IMR-90 (cell line): ENCODE data around the gene CD7. TPM values are rescaled to one million over a fixed set of nuclear protein-coding genes. Genes with fewer than 3 reads are reported as not detected.

ENCODE experiments used
- ATAC-seq: fragments of 200-7000 bp; cut with Tn5 transposase; 2 replicates; pipeline ENCODE4 v1.9.1; 2020; ENCODE audit warnings: low read depth, mild to moderate bottlenecking, moderate library complexity
- BruUV-seq: library from RNA; stranded (reverse); fragments of 400-500 nt; replicated peaks from 2 replicates; lab custom pipeline; 2021; lab: Mats Ljungman, UMichigan
- CTCF ChIA-PET: fragments of 300-600 bp; formaldehyde crosslinking; extraction: SDS; loops from one replicate; lab custom pipeline; 2021; ENCODE audit warnings: antibody characterized with exemption; lab: Yijun Ruan, JAX
- POLR2A ChIA-PET: fragments of 300-600 bp; sonication (Branson Sonifier 250); formaldehyde crosslinking; loops from one replicate; lab custom pipeline; 2022; ENCODE audit warnings: antibody characterized with exemption; ENCODE audit not compliant: unreplicated experiment; lab: Charles Lee
- DNase-seq: peaks from one replicate; pipeline ENCODE4 v3.0.0; 2013
- H2AFZ ChIP-seq: replicated peaks from 2 replicates; pipeline ENCODE3; 2013; ENCODE audit warnings: low read length, mild to moderate bottlenecking; ENCODE audit not compliant: poor library complexity
- H2AK5ac ChIP-seq: 2 replicates; pipeline ENCODE4 v1.6.1; 2013; ENCODE audit warnings: low read depth, low read length, inconsistent platforms
- H2AK9ac ChIP-seq: replicated peaks from 2 replicates; pipeline ENCODE3; 2013; ENCODE audit warnings: mild to moderate bottlenecking, low read depth, low read length, moderate library complexity; ENCODE audit not compliant: poor library complexity
- H2BK120ac ChIP-seq: 2 replicates; pipeline ENCODE4 v1.6.1; 2013; ENCODE audit warnings: low read depth, low read length, inconsistent platforms
- H2BK15ac ChIP-seq: 3 replicates; pipeline ENCODE4 v1.6.1; 2013; ENCODE audit warnings: low read depth, low read length, inconsistent platforms
- H2BK20ac ChIP-seq: 2 replicates; pipeline ENCODE4 v1.6.1; 2013; ENCODE audit warnings: low read depth, mild to moderate bottlenecking, inconsistent platforms, low read length, moderate library complexity
- H2BK5ac ChIP-seq: 2 replicates; pipeline ENCODE4 v1.6.1; 2013; ENCODE audit warnings: mild to moderate bottlenecking, low read depth, low read length, inconsistent platforms; ENCODE audit not compliant: poor library complexity, severe bottlenecking
- H3K14ac ChIP-seq: replicated peaks from 2 replicates; pipeline ENCODE4 v1.6.1; 2013; ENCODE audit warnings: low read depth, low read length, inconsistent platforms
- H3K18ac ChIP-seq: 2 replicates; pipeline ENCODE4 v1.6.1; 2013; ENCODE audit warnings: low read depth, low read length, control low read depth
- H3K23ac ChIP-seq: 2 replicates; pipeline ENCODE4 v1.6.1; 2013; ENCODE audit warnings: low read depth, low read length, inconsistent platforms
- H3K27ac ChIP-seq: 2 replicates; pipeline ENCODE4 v1.5.1; 2013; ENCODE audit warnings: mild to moderate bottlenecking, control low read depth, low read length; ENCODE audit not compliant: insufficient read depth
- H3K27me3 ChIP-seq: 2 replicates; pipeline ENCODE4 v1.6.1; 2013; ENCODE audit warnings: low read length; ENCODE audit not compliant: control insufficient read depth, insufficient read depth
- H3K36me3 ChIP-seq: 2 replicates; pipeline ENCODE4 v1.6.1; 2013; ENCODE audit warnings: low read length, mixed read lengths; ENCODE audit not compliant: control insufficient read depth, insufficient read depth
- H3K4ac ChIP-seq: 2 replicates; pipeline ENCODE4 v1.6.1; 2013; ENCODE audit warnings: low read depth, low read length, inconsistent platforms
- H3K4me1 ChIP-seq: 2 replicates; pipeline ENCODE4 v1.6.1; 2013; ENCODE audit warnings: low read length, mixed read lengths; ENCODE audit not compliant: control insufficient read depth, insufficient read depth
- H3K4me2 ChIP-seq: 2 replicates; pipeline ENCODE4 v1.6.1; 2013; ENCODE audit warnings: low read depth, mild to moderate bottlenecking, control low read depth, low read length, moderate library complexity
- H3K4me3 ChIP-seq: 2 replicates; pipeline ENCODE4 v1.5.1; 2013; ENCODE audit warnings: low read depth, mild to moderate bottlenecking, control low read depth, low read length, moderate library complexity; ENCODE audit not compliant: insufficient read depth
- H3K56ac ChIP-seq: 2 replicates; pipeline ENCODE4 v1.6.1; 2013; ENCODE audit warnings: low read length, inconsistent platforms; ENCODE audit not compliant: insufficient read depth; ENCODE audit errors: extremely low read depth
- H3K79me1 ChIP-seq, 2 experiments: 2 replicates each; pipeline ENCODE4 v1.6.1; 2013; ENCODE audit warnings: low read length in 2 of 2, inconsistent platforms in 1 of 2, low read depth in 1 of 2
- H3K9ac ChIP-seq: 2 replicates; pipeline ENCODE4 v1.6.1; 2013; ENCODE audit warnings: low read depth, low read length, control low read depth
- H3K9me1 ChIP-seq: 2 replicates; pipeline ENCODE4 v1.6.1; 2013; ENCODE audit warnings: low read length, inconsistent platforms; ENCODE audit not compliant: insufficient read depth
- H3K9me3 ChIP-seq: 2 replicates; pipeline ENCODE4 v1.6.1; 2013; ENCODE audit warnings: low read length; ENCODE audit not compliant: control insufficient read depth, insufficient read depth
- H4K20me1 ChIP-seq: 2 replicates; pipeline ENCODE4 v1.6.1; 2013; ENCODE audit warnings: low read length, inconsistent platforms; ENCODE audit not compliant: insufficient read depth
- H4K5ac ChIP-seq: 2 replicates; pipeline ENCODE4 v1.6.1; 2013; ENCODE audit warnings: mild to moderate bottlenecking, low read depth, low read length, control low read depth
- H4K8ac ChIP-seq, 2 experiments: 2 replicates each; pipeline ENCODE4 v1.6.1; 2013; ENCODE audit warnings: low read depth in 2 of 2, low read length in 2 of 2, control low read depth in 1 of 2, inconsistent platforms in 1 of 2
- H4K91ac ChIP-seq: 2 replicates; pipeline ENCODE4 v1.6.1; 2013; ENCODE audit warnings: low read depth, low read length, inconsistent platforms; ENCODE audit not compliant: insufficient read depth
- CTCF ChIP-seq: conservative IDR thresholded peaks from 2 replicates; pipeline ENCODE4 v1.5.1; 2012; ENCODE audit warnings: mild to moderate bottlenecking, low read depth, low read length, improper control_type of control experiment
- ELK1 ChIP-seq: fragments of 150-350 bp; IDR thresholded peaks from 2 replicates; pipeline ENCODE4 v1.6.1; 2016; ENCODE audit warnings: low read depth, mild to moderate bottlenecking, low read length, moderate library complexity, borderline replicate concordance
- USF2 ChIP-seq: fragments of 150-350 bp; IDR thresholded peaks from 2 replicates; pipeline ENCODE4 v1.6.1; 2017; ENCODE audit warnings: mild to moderate bottlenecking, antibody characterized with exemption, low read length, low read depth
- WGBS, 2 experiments: methylation state at CpG; one replicate each; pipeline versions ENCODE4 v1.1.5 to v1.1.7; 2013; ENCODE audit warnings: missing lambda C conversion rate in 2 of 2; ENCODE audit not compliant: insufficient read length in 1 of 2; ENCODE audit errors: extremely low coverage in 2 of 2; 5-methylcytosine and 5-hydroxymethylcytosine counted together
- dilution Hi-C: fragments of 300-500 bp; cut with HindIII; formaldehyde crosslinking; loops from one replicate; pipeline ENCODE4 v1.14.3; 2018; ENCODE audit warnings: low sequenced_read_pairs; ENCODE audit not compliant: unreplicated experiment
- in situ Hi-C: fragments of 300-500 bp; cut with MboI; formaldehyde crosslinking; loops from 3 replicates; pipeline ENCODE4 v1.14.3; 2019; ENCODE audit warnings: low sequenced_read_pairs, inconsistent platforms, mixed read lengths
- intact Hi-C: fragments of 100-400 bp; cut with micrococcal nuclease; formaldehyde crosslinking; loops from 2 replicates; pipeline ENCODE4 v1.10.0; 2022
- polyA plus RNA-seq, 3 experiments: library from polyadenylated mRNA; depleted of rRNA; stranded (reverse); fragments of >200 nt; gene quantifications; 2 replicates each; pipeline ENCODE4 v1.2.3, GENCODE V29; 2012; ENCODE audit warnings: low replicate concordance in 1 of 3
- total RNA-seq: library from RNA; depleted of rRNA; stranded (reverse); fragments of >200 nt; gene quantifications from 2 replicates; pipeline ENCODE4 v1.2.3, GENCODE V29; 2012

Gene CD7
- total and polyA plus RNA-seq, 2 of the 4 experiments (the other 2 are of a cell fraction), result not detected

- Histone ChIP-seq H3K36me3 (no peaks in the 10 kb centered on the region), H2BK15ac (no peak overlapping the region), H3K4me2 (no peak overlapping the region), H2AK9ac (no peak overlapping the region), H3K27ac (no peak overlapping the region), H3K4me1 (no peaks in the 10 kb centered on the region), H3K14ac (no peak overlapping the region), H3K9me1 (no peaks in the 10 kb centered on the region), H3K56ac (no peak overlapping the region), H4K91ac (no peak overlapping the region), H3K23ac (no peak overlapping the region), H4K8ac (no peak overlapping the region), H2BK120ac (no peak overlapping the region), H4K20me1 (0 out of 2 replicates have a peak, but pooled peaks cover 4% of the 10 kb centered on the region), H2AFZ (no peak overlapping the region), H3K79me1 (no peaks in the 10 kb centered on the region), H2AK5ac (no peak overlapping the region), H3K18ac (no peak overlapping the region), H3K4me3 (no peak overlapping the region), H3K9me3 (no peaks in the 10 kb centered on the region), H2BK20ac (no peak overlapping the region), H4K5ac (no peak overlapping the region), H3K4ac (no peak overlapping the region), H3K9ac (no peak overlapping the region), H2BK5ac (no peak overlapping the region), H3K27me3 (peaks cover 60% of the 10 kb centered on the region)
- no peak for TF ChIP-seq USF2
- TF ChIP-seq CTCF, result no peak
- TF ChIP-seq ELK1, result no peak
- dilution Hi-C loops, result no loop called here
- ATAC-seq (no peak), DNase-seq (no peak)
- no TSS peak for BruUV-seq
- in situ Hi-C loops, result no loop called here
- ChIA-PET POLR2A (no interaction called here), CTCF (interaction anchor here (0.9 kb wide), 1 partner anchor 19 kb away, joined by 4 read pairs; no protein-coding TSS in a partner anchor)
- 85% methylated on average over 2 of the region's 13 CpGs; no CpG with 5 or more reads in 1 of the 2 experiments for WGBS, 2 experiments
- intact Hi-C loops, result no loop called here
Measured at GRCh38 chr17:82311971-82312370, 5.4 kb downstream of the CD7 start.
